Measurements from ENCODE around the gene C1QL1.

Gene C1QL1

DNA sequence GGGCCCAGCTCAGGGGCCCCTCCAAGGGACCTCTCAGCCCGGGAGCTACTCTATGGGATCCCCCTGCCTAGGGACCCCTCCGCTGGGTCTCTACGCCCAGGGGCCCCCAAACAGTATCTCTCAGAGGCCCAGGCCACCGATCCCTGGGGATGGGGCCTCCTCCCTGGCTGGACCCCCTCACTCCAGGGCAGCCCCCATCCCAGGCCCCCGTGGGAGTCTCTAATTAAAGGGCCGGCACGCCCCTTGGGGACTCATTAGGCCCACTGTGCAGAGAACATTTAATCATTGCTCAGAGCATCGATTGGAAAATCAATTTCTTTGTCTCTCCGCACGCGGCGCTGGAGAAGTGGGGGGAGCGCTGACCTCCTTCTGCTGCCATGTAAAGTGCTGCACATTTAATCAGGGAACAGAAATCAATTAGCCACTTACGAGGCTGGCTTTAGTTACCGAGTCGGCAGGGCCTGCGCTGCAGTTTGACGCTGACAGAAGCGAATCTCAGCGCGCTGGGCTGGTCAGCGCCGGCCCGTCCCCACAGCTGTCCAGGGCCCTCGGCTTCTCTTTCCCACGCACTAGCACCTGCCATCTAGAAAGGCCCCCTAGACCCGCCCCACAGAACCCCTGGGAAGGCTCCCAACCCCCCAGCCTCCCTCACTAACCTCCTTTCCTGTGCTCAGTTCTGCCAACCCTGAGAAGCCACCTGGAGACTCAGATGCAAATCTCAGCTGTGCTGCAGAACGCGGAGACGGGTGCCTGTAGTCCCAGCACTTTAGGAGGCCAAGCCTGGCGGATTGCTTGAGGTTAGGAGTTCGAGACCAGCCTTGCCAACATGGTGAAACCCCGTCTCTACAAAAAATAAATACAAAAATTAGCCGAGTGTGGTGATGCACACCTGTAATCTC lies 20.2 kb upstream of the C1QL1 start:
- DNase-seq: no peak

DNA sequence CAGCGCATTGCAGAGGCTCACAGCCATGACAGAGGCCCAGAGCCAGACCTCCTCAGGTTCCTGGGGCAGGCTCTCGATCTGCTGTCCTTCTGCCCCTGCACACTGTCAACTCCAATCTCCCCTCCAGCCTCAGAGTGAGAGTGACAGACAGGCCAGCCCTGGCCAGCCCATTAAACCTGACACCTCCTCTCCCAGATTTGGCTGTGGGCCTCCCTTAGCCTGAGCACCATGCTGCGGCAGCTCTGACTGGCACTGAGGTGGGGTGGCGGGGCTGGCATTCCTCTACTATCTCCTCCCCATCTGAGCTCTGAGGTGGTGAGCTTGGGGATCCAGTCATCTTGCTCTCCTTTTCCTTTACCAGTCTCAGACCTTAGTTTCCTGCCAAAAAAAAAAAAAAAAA lies 15.5 kb upstream of the C1QL1 start:
- no peak for DNase-seq

DNA sequence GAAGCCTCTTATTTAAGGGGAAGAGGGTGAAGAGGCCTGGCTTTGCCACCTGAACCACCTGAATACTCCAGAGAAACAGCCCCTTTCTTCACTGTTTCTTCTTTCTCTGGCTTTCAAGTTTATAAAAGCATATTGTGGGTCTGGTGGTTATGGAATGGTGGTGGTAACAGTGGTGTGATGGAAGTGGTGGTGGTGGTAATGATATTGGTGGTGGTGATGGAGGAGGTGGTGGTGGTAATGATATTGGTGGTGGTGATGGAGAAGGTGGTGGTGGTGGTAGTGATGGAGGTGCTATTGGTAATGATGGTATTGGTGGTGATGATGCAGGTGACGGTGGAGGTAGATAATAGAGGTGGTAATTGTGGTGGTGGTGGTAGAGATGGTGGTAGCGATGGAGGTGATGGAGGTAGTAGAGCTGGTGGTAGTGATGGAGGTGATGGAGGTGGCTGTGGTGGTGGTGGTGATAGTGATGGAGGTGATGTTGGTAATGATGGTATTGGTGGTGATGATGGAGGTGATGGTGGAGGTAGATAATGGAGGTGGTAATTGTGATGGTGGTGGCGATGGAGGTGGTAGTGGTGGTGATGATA lies 14.1 kb upstream of the C1QL1 start:
- no peak for DNase-seq

DNA sequence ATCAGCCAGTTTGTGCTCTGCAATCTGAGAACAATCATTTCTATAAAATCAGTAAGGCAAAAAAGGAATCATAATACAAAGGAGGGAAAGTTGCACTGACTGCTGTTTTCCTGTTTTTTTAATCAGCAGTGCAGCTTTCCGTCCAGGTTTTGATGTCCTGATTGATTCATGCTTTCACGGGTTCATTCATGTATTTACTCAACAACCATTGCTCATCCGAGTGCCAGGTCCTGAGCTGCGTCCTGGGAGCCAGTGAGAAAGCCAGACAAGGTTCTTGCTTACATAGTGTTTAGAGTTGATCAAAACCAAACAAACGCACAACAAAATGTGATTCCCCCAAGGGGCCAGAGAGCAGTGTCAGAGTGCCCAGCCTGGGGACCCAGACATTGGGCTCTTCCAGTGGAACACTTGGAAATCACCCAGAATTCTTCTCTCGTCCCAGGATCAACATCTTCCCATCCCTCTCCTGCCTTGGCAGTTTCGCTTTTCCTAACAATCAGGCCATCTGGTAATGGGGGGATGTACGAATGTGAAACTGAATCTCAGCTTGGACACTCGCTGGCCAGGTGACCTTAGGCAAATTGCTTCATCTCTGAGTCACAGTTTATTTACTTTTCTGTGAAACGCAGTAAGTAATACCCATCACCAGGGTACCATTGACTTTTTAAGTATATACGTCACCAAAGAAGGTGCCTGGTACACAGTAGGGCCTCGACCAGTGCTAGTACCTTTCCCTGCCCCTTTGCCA lies 13.3 kb upstream of the C1QL1 start:
- DNase-seq: no peak

DNA sequence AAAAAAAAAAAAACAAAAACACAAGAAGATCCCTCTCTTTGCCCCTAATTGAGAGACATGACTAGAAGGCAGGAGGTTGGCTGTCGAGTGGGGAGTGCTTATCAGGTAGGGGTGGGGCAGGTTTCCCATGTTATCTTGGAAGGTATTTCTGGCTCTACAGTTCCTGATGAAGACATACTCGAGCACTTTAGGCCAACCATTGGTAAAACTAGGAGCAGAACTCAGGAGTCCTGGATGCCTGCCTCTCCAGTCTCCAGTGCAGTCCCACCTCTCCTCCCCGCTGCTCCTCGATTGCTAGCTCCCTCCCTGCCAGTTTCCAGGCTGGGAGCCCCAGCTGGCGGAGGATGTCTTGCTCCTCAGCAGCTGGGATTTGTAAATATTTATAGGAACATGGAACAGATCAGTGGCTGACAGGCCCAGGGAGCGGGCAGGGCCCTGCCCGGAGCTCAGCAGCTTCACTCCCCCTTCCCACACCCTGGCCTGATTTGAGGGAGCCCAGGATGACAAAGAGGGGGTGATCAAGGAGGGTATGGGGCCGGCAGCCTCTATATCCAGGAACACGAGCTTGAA lies 11.4 kb upstream of the C1QL1 start:
- no peak for DNase-seq

DNA sequence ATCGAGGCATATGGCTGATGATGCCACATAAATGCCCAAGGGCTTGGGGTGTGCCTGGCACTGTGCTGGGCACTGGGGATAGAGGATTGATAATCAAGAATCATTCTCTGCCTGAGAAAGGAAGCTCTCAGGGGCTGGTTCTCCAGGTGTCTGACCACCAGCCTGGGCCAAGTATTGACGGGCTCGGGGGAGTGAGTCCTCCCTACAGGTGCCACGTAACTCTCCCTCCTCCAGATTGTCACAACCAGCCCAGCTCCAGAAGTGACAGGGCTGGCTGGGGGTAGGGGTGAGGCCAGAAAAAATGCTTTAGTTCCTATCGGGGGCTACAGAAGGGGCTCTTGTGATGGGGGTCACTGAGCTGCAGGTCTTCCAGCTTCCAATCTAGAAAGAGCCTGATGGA lies 10.7 kb upstream of the C1QL1 start:
- no peak for DNase-seq

DNA sequence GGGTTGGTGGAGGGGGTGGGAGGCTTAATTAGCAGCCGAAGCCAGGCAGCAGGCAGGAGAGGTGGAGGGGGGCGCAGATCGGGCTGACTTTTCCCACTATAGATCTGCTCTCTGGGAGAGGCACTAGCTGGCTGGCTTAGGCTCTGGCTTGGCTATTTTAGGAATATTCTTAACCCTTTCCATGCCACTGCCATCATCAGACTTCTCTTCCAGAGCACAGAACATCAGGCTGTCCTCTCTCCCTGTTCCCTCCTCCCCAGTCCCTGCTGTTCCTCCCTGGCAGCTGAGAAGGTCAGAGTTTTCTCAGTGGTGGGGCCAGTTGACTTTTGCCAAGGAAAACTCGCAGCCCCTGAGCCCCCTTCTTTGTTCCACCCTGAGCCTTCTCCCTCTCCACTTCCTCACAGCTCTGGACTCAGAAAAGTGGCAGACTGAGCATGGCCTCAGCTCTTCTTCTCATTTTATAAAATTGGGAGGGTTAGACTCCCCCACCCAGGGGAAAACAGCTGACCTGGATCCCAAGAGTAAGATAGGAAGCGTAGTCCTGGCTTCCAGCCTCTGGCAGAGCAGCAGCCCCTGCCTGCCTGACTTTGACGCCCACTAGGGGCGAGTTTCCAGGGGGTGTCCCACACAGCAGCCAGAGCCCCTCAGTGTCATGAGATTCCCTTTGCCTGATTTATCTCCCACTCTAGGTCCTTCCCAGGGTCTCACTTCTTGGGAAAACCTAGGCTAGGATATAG lies 9.9 kb upstream of the C1QL1 start:
- no peak for DNase-seq

DNA sequence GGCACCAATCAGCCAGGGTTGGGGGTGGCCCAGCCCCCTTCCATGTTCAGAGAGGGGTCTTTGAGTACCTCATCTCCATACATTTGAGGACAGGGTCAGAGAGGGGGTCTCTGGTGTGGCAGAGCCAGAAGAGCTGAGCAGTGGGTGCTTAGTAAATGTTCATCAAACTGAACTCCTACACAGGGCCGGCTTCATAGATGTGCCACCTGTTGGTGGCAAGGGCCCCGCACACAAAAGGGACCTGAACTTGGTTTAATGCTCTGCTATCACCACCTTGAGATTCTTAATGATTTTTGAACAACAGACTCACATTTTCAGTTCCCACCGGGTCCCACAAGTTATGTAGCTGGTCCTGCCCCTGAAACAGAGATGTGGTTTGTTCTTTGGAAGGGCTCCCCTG lies 9.0 kb upstream of the C1QL1 start:
- no peak for DNase-seq

DNA sequence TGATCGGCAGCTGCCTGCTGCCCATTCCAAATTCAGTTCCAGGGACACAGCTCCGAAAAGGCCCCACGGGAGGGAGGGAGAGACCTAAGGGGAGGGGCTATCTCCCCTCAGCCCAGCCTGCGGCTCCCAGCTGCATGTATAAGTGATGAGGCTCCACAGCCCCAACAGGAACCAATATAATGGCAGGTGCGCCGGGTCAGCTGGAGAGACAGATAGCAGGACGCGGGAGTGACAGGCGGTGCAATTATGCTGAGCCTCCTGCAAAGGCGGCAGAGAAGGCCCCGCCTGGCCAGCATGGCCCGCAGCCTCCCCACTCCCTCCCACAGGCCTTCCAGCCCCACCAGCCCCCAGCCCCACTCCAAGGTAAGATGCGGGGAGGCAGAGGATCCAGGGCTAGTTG lies 8.1 kb upstream of the C1QL1 start:
- no peak for DNase-seq

DNA sequence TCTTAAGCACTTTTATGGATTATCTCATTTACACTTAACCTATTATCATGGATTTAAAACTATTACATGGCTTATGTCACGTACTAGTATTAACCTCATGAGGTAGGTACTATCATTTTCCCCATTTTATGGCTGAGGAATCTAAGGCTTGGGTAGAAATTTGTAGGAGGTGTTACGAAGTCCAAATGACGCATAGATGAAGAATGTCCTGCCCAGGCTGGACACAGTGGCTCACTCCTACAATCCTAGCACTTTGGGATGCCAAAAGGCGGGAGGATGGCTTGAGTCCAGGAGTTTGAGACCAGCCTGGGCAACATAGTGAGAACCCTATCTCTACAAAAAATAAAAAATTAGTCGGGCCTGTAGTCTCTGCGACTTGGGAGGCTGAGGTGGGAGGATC lies 4.8 kb upstream of the C1QL1 start:
- DNase-seq: no peak

DNA sequence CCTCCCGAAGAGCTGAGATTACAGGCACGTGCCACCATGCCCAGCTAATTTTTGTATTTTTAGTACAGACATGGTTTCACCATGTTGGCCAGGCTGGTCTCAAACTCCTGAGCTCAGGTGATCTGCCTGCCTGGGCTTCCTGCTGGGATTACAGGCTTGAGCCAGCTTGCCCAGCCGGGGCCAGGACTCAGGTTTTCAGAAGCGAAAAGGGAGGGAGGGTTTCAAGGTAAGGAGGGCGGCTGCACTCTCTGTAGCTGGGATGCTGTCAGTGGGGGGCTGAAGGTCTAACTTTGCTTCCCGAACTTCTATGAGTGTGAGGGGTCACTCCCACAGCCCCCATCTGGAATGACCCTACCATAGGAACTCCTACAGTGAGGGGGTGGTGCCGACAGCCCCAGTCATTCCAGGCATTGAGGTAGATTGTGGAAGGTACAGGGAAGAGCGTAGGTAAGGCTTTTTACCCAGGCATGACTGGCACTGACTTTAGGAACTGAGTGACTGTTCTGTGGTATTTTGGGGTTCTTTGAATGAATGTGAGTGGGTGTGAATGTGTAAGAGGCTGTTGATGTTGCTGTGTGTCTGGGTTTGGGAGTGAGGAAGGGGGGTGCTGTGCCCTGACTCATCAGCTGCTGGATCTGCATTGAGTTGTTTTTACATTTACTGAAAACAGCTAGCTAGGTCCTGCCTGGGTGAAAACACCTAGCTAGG lies 3.8 kb upstream of the C1QL1 start:
- no peak for DNase-seq

DNA sequence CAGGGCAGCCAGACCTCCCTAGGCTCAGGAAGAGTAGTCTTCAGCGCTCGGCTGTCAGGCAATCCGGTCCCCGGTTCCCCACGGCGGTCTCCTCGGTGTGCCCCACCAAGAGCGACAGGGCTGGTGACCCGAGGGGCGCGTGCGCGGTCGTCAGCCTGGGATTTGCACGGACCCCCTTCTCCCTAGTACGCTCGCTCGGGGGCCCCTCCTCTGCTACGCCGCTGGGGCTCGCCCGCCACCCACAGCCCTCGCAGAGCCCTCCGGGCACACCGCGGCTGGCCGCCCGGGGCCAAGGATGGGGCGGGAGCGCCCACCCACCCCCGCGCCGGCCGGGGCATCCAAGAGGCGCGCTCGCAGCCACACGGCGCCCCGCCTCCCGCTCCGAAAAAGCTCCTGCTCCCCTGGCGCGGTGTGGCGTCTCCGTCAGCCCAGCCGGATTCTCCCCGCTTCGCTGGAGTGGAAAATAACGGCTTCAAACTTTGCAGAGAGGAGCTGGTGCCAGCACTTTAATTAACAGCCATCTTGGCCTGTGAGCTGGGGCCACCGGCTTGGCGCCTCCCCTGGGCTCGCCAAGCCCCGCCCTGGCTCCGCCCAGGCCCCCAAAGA lies 2.1 kb upstream of the C1QL1 start:
- peak; percentile 25 for DNase-seq

DNA sequence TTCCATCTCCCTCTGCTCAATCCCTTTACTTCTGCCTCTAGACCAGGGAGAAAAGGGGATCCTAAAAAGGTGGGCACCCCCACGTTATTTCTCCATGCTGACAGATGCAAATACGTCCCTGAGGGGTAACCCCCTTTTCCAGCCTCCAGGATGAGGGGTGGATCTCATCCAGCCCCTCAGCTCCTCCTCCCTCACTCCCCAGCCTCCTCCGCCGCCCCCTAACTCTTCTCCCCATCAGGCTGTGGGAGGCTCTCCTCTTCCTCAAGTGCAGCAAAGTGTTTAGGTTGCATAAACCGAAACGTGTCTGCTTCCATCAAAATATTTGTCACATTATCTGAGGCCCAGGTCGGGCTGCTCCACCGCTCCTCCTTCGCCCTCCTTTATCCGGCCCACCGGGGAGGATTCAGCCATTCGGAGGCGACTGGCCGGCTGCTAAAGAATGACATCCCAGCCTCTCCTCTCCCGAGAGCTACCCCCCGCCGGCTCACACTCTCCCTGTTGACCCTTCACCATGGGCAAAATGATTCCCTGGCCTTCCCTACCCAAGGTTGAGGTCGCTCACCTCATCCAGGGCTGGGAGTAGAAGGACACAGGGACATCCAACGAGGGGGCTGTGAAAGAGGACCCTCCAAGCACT lies 1.2 kb upstream of the C1QL1 start:
- no peak for DNase-seq

DNA sequence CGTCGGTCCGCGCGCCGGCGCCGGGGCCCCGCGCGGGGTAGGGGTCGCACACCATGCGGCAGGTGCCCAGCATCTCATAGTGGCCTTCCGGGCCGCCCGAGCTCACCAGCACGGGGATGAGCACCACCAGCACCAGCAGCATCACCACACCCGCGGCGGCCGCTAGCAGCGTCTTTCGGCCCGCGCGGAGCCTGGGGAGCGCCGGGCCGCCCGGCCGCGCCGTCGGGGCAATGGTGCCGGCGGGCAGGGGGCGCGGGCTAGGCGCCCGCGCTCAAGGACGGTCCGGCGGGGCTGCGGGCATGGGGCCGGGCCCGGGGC lies 237 bp downstream of the C1QL1 start:
- DNase-seq: no peak

DNA sequence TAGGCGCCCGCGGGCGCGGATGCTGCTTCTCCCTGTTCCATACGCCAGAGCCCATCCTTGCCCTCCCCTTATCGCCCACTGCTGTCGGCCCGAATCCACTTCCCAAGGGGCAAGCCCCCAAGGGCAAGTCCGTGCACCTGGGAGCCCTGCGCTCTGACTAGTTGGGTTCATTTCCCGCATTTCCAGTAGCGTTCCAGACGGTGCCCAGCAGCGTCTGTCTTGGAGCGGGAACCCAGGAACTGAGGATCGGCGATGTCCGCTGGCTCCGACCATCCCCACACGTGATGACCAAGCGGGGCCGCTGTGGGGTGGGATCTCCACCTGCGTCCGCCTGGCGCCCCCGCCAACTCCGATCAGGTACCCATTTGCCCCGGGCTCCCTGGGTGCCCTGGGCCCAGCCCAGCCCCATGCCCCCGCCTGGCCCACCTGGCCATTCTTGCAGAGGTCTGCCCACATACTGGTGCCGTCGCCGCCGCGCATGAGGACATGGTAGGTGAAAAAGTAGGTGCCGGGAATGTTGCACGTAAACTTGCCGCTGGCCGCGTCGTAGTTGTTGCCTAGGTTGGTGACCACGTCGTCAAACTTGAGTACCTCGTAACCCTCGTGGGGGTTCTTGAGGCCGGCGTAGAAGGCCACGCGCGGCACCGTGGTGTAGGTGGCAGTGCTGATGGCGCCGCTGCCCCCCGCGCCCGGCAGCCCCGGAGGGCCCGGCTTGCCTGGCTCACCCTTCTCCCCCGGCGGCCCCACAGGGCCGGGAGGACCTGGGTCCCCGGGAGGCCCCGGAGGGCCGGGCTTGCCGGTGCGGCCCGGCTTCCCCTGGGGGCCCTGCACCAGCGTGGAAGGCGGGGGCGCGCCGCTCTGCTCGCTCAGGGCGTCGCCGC lies 837 bp downstream of the C1QL1 start:
- DNase-seq: no peak

DNA sequence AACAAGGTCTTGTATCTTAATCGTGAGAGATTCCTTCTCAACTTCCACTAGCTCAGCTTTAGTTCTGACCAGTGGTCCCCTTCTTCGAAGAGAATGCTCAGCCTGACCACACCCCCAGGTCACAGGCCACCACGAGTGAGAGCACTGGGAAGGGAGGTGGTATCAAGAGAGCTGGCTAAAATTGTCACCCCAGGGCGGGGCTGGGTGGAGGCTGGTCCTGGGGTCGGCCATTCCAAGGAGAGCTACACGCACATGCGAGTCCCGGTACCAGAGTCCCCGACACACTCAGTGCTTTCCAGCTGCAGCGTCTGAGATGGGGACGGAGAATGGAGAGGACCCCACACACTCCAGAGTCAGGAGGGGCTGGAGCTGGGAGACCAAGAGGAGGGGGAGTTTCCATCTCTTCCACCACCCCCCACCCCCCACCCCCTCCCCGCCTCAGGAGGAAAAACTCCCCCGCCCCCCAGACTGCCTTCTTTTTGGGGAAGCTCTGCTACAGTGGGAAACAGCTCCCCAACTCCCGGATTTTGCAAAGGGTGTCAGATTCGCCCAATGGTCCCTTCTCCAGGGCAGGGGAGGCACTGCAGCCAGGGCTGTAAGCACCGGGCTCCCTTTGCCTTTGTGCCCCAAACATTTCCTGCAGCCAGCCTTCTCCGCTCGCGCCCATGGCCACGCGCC lies 1.6 kb downstream of the C1QL1 start:
- DNase-seq: no peak

DNA sequence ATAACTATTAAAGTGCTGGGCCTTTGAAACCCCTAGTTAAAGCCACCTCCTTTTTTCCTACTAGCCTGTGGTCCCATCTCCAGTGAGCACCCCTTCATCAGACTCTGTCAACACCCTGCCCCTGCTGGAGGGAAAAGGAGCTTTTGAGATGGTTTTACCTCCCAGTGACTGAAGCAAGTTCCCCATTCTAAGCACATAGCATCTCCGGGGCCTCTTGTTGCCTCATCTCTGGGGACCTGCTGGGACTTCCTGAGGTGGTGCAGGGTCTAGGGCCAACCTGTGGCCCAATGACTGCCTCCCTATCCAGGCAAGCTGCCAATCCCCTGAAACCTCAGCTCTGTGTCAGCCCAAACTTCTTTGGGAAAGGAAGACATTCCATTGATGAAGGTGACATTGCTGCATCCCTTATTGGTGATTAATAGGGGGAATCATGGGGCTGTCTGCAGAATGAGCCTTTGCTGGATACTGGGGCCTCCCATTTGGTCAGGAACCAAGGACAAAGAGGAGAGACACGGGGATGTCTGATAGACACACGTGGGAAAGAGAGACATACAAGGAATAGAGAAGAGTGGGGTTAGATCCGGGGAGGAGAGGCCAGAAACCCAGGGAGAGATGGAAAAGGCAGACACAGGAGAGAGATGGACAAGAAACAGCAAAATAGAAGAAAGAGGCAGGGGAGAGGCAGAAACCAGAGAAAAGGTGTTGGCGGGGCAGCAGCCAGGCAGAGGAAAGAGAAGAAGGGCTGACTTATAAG lies 2.4 kb downstream of the C1QL1 start:
- no peak for DNase-seq

DNA sequence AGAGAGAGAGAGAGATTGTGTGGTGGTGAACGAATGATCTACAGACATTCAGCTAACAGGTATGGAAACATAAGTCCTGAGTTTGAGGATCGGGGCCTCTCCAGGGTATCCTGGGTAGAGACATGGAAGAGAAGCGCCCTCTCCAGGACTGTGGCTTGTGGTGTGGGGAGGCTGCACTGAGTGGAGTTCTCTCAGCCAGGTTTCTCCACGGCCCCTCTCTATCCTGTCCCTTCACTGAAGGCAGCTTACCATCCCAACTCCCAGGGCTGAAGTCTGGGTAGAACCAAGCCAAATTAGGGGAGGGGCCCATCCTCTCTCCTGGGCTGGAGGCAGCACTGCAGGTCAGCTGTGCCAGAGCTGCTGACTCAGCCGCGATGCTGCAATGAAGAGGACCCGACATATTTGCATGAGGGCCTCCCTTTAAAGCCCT lies 6.2 kb downstream of the C1QL1 start:
- DNase-seq: no peak

DNA sequence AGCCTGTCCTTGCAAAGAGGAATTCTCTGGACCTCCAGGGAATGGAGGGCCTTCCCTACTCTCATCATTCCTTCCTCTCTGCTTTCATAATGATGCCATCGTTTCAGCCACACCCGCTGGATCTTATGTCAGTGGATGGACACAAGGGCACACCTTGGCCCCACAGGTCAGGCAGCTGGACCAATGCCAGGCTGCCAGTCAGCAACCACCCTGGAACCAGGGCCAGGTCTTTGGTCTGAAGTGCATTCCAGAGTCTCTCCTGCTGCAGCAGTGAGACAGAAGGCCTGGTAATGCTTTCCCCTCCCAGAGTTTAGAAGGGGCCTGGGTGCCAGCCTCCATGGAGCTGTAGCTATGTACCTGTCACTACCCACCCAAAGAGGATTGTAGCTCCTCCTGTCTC lies 7.4 kb downstream of the C1QL1 start:
- DNase-seq: no peak

Data from midbrain (tissue), 1 donor.